Umbilical cord (tissue), 2 donors: ENCODE measurements around the gene IFIT3. TPM values are rescaled to one million over a fixed set of nuclear protein-coding genes. Genes with fewer than 3 reads are reported as not detected.
A peak's percentile ranks its signal among the peaks of the same experiment; 100 is the strongest.
"Not testable (repeated sequence)": the region's sequence is repeated elsewhere in the genome, so short reads cannot be mapped to it uniquely, and the experiment has no call there.

ENCODE experiments used
- DNase-seq: peaks from one replicate; pipeline ENCODE4 v3.0.0-alpha.2; 2015; ENCODE audit warnings: low spot score
- total RNA-seq: library from RNA; depleted of rRNA; stranded (reverse); fragments of >200 nt; gene quantifications from one replicate; pipeline ENCODE4 v1.2.3, GENCODE V29; 2014; ENCODE audit warnings: low replicate concordance; ENCODE audit not compliant: insufficient read depth

IFIT3 gene, protein sequence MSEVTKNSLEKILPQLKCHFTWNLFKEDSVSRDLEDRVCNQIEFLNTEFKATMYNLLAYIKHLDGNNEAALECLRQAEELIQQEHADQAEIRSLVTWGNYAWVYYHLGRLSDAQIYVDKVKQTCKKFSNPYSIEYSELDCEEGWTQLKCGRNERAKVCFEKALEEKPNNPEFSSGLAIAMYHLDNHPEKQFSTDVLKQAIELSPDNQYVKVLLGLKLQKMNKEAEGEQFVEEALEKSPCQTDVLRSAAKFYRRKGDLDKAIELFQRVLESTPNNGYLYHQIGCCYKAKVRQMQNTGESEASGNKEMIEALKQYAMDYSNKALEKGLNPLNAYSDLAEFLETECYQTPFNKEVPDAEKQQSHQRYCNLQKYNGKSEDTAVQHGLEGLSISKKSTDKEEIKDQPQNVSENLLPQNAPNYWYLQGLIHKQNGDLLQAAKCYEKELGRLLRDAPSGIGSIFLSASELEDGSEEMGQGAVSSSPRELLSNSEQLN
- 16.1 TPM for total RNA-seq

- DNase-seq, result peak; percentile 95
These were observed at the start of gene IFIT3 for GRCh38 chr10:89327803-89328441. IFIT3 (plus strand) TSS chr10:89327997; CDS start chr10:89328074, 77 bp downstream.

DNA sequence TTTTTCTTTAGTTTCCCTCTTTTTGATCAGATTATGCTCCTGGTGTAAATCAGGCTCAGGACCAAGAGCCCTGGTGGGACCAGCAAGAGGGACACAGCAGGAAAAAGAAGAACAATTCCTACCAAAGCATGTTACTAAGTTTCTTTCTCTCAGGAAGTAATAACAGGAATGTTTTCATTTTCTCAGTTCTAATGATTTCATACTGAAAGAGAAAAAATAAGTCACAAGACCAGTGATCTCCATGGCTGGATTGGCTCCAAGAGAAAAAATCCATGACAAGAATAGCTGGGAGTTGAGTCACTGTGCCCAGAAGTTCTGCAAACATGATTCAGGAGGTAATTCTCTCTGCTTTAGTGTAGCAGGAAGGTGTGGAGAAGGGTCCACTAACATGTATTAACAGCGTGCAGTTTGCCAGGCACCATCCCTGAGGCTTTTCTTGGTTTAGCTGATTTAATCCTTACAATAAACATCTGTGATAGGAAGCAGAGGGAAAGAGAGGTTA lies 49.7 kb upstream of the IFIT3 start:
- peak; percentile 96 for DNase-seq

DNA sequence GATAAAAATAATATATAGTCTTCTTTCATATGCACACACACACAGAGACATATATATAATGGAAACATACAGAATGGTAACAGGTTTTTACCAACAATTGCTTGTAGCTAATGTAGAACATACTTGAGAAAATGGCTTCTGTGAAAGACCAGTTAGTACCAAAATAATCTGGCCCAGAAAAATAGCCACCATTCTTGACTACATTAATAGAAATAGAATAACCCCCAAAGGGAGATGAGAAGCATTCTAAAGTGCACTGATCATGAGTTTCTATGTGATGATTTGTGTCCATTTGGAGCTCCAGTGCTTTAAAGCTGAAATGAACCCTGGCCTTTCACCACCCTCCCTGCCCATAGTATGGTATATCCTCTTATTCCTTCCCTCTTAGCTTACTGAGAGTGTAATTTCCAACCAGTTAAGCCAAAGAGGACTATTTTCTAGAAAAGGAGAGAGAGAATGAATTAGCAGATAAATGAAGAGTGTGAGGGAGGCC lies 48.9 kb upstream of the IFIT3 start:
- no peak for DNase-seq

DNA sequence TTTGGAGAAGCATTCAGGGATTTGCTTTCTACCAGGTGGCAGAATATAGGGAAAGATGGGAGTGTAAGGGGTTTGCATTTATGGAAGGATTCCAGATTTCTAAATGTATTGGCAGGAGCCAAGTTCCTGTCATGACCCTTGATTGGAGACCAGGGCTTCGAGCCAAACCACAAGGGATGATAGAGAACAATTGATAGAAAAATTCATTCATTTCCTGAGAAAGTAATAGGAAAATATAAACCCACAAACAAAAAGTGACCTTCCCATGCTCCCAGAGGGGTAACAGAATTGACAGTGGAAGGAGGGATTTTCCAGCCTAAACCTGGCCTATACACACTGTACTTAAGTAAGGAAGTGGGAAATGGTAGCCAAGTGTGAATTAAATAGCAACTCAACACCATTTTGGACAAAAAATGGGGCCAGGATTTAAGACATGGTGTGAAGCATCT lies 48.4 kb upstream of the IFIT3 start:
- DNase-seq, result no peak

DNA sequence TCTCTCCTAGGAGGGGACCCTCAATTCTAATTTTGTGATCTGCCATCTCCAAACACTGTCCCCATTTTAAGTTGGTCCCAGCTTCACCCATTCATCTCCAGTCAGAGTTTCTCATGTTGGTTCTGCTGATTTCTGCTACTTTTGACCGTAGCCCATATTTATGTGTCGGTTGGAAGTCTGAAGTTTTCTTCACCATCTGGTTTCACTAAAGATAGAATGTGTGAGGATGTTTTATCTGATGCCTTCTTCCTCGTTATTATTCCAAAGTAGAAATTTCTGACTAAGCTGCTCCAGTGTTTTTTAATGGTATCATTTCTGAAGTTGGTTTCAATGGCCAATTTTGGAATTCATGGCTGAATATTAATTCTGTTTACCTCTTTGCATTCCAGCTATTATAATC lies 47.3 kb upstream of the IFIT3 start:
- DNase-seq, result no peak

DNA sequence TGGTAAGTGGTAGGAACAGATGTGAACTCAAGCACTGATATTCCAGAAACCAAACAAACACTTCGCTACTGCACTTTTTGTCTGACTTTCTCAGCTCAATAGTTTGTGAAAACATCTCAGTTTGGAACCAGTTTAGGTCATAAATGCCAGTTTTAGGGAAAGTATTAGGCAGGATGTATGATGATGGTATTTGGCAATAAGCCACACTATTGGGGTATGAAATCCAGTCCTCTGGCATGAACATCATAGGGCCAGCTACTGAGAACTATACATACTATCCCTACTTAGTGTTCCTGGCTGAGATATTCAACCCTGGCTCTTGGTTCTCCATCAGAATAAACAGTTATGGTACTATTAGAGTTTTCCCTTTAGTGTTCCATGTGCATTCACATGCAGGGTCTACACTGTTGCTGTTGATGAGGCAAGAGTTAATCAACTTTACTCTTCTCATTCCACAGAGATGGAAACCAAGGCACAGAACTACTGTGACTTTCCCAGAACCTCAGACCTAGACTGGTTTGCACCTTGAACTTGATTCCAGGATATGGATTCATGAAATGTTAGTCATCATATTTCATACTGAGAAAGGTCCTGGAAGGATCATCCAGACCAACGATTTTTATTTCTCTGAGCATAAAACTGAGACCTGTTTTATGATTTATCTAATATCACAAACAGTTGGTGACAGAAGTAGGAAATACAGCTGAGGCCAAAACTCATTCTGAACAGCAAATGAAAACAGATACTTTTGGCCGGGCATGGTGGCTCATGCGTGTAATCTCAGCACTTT lies 46.0 kb upstream of the IFIT3 start:
- DNase-seq, result no peak

DNA sequence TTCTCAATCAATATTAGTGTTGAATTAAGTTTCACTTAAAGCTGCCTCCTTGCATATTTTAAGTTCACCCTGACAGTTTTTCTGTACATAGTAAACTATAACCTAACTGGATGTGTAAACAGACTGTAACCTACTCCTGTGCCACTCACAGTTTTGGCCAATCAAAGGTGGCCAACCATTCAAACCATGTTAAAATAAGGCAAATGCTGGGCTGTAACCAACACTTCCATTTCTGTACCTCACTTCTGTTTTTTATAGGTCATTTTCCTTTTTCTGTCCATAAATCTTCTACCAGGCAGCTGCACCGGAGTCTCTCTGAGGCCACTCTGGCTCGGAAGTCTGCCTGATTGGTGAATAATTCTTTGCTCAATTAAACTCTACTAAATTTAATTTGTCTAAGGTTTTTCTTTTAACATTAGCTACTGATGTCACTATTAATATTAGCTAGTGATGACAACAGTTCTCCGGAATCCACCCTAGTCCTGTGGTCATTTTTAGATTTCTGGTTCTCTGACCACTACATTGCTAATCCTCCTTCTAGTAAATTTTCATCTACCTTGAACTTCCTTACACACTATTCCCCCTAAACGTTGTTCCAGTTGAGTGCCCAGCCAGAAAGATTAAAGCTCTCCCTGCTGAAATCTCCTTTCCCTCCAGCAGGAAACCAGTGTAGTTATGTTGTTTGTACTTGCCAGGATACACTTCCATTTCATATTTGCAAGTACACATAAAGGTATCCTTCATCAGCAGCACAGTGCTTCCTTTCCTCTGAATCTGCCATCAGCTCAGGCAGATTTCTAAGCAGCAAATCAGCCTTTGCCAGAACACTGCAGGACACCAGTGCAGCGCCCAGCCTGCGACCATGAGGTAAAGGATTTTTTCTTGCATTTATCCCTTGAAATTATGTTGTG lies 44.5 kb upstream of the IFIT3 start:
- peak; percentile 57 for DNase-seq

GRCh38 chr10:89283936-89284475 lies 43.8 kb upstream of the IFIT3 start:
- peak; percentile 95 for DNase-seq

DNA sequence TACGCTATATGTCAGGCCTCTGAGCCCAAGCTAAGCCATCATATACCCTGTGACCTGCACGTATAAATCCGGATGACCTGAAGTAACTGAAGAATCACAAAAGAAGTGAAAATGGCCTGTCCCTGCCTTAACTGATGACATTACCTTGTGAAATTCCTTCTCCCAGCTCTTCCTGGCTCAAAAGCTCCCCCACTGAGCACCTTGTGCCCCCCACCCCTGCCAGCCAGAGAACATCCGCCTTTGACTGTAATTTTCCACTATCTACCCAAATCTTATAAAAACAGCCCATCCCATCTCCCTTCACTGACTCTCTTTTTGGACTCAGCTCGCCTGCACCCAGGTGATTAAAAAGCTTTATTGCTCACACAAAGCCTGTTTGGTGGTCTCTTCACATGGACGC lies 43.1 kb upstream of the IFIT3 start:
- not testable (repeated sequence) for DNase-seq

GRCh38 chr10:89285303-89285702 lies 42.5 kb upstream of the IFIT3 start:
- not testable (repeated sequence) for DNase-seq

DNA sequence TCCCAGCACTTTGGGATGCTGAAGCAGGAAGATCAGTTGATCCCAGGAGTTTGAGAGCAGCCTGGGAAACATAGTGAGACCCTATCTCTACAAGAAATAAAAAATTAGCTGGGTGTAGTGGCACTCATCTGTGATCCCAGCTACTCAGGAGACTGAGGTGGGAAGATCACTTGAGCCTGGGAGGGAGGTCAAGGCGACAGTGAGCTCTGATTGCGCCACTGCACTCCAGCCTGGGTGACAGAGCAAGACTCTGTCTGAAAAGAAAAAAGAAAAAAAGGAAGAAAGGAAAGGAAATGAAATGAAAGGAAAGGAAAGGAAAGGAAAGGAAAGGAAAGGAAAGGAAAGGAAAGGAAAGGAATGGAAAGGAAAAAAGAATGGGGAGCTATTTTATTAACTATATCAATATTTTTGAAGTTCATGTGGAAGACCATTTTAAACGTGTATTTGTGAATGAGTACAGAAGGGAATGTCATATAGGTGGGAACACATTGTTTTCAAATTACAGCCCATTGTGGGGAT lies 33.0 kb upstream of the IFIT3 start:
- no peak for DNase-seq

GRCh38 chr10:89295597-89295996 lies 32.2 kb upstream of the IFIT3 start:
- DNase-seq, result peak; percentile 49

- DNase-seq, result peak; percentile 44
These were observed 31.6 kb upstream of the IFIT3 start for GRCh38 chr10:89296220-89296648.

DNA sequence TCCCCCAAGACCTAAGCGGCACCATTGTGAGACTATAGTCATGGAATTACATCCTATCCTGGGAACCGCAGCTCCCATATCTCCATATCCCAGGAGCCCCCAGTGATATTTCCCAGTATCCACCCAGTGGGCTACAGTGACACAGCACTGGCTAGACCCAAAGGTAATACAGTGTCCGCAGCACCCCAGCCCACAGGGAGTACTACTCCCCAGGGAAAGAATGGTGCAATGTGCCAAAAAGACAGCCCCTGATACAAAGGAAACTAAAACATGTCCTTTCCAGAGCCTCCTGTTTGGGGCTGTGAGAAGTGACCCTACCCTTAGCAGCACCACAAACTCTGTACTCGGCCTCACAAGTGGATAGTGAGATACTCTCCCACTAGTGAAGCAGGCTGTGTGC lies 30.4 kb upstream of the IFIT3 start:
- DNase-seq, result no peak

DNA sequence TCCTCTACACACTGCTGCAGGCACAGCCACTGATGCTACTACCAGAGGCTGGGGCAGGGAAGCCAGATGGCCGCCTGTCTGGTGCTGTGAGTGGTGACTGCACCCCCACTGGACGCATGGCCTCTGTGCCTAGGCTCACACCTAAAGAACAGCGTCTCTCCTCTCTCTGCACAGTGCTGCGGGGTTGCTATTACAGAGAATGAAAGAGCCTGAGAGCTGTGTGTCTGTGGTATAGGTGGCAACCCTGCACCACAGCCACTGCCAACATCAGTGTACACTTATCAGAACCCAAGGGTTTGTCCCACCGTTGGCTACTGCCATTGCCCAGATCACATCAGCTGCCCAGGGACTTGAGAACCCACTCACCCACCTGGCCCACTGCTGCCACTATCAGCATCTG lies 30.0 kb upstream of the IFIT3 start:
- no peak for DNase-seq

DNA sequence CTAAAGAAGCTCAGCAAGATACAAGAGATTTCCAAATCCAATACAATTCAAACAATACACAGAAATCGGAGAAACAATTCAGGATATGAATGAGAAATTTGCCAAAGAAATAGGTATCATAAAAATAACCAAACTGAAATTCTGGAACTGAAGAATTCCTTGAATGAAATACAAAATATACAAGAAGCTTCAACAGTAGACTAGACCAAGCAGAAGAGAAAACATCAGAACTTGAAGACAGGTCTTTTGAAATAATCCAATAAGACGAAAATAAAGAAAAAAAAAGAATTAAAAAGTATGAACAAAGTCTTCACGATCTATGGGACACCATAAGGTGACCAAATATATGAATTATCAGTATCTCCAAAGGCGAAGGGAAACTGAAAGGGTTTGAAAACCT lies 28.8 kb upstream of the IFIT3 start:
- DNase-seq, result no peak

GRCh38 chr10:89301232-89301631 lies 26.6 kb upstream of the IFIT3 start:
- DNase-seq, result peak; percentile 62

GRCh38 chr10:89301721-89302445 lies 25.9 kb upstream of the IFIT3 start, which contains the start of gene IFIT2:
IFIT2 (plus strand) TSS chr10:89302046; CDS start chr10:89302124, 78 bp downstream.
- peak; percentile 88 for DNase-seq

DNA sequence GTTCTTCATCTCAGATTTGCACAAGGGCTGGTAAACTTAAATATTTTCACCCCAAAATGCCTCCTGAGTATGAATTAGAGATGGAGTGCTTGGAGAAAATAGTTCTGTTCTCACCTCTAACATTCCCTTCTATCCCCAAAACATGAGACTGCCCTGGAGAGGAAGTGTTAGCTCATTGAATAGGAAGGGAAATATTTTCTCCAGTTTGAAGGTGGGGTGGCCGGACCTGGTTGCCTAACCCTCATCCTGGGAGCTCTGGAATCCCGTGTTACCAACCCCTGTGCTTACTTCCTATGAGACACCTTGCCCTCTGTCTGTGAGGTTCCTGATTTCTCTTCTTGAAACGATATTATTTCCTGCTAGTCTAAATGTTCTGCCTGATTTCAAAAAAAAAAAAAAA lies 25.2 kb upstream of the IFIT3 start:
- no peak for DNase-seq
